GM21529 (cell line): Measurements from ENCODE around the gene MYO1B.

Experiments used
- ATAC-seq: cut with Tn5 transposase; IDR thresholded peaks from one replicate; pipeline ENCODE4 v1.9.1; 2021; ENCODE audit not compliant: unreplicated experiment

The MYO1B gene

GRCh38 chr2:191245046-191245868 lies at the start of gene MYO1B:
TSS of gene MYO1B (plus strand) at chr2:191245404. CDS start at chr2:191276896, 31,492 bp downstream.
- ATAC-seq: peak; percentile 50

- ATAC-seq: no peak
Measured at GRCh38 chr2:191197096-191197495, 48.1 kb upstream of the MYO1B start.

DNA sequence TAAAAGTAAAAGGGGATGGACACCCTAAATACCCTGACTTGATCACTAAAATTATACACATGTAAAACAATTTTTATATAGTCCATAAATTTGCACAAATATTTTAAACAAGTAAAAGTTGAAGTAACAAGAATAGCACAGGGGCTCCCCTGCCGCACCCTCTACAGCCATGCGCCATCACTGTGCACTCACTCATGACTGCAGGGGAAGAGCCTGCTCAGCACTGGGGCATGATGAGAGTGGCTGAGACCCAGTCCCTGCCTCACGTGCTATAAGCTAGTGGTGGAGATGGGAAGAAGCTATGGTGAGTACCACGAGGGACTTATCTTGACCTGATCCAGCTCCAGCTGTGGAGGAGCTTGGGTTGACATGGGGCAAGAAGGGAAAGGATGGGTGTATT lies 46.9 kb upstream of the MYO1B start:
- no peak for ATAC-seq

GRCh38 chr2:191199929-191200512 lies 45.2 kb upstream of the MYO1B start:
- ATAC-seq: no peak

DNA sequence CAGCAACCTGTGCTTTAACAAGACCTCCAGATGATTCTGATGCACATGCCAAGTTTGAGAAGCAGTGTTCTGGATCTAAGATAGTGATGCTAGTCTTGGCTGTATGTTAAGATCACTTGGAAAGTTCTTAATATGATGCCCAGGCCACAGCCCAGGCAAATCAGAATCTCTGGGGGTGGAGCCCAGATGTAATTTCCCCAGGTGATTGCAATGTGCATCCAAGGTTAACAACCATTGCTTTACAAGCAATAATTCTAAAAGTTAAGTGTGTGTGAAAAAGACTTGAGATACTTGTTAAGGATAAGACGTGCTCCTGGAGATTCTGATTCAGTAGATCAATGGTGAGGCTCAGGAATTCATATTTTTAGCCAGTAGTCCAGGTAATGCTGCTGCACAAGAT lies 44.3 kb upstream of the MYO1B start:
- no peak for ATAC-seq

DNA sequence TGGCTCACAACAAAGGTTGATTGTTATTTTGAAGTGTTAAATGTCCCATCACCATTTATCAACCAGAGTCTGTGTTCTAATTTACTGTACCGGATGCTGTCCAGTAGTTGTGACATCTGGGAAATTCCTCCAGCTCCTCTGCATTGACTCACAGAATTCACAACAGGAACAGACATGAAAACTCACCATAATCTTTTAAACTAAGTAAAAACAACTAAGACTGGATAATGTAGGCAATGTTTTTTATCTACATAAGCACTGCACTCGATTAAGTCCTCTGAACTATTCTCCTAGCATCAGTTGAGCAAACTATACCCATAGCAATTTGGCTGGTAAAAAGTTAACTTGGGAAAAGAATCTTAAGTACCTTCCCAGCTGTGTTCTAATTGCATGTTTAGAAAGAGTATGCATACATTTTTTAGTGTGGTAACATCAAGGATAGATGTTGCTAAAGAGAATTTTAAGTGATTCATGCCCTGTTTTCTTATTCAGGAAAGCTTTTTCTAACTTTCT lies 42.9 kb upstream of the MYO1B start:
- ATAC-seq: no peak

- no peak for ATAC-seq
Measured at GRCh38 chr2:191202881-191203397, 42.3 kb upstream of the MYO1B start.

DNA sequence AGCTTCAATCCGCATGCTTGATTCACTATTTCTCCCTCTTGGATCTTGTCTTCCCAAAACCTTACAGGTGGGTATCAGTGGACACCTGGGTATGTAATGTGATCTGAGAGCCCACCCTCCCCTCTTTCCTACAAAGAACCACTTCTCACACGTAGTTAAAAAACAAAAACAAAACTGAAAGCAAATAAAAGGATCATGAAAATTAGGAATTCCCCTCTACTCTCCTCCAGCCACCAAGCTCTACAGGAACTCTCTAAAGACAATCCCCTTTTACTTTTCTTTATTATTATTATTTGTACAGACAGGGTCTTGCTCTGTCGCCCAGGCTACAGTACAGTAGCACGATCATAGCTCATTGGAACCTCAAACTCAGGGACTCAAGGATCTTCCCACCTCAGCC lies 40.8 kb upstream of the MYO1B start:
- peak; percentile 76 for ATAC-seq

- ATAC-seq: no peak
Measured at GRCh38 chr2:191206613-191207471, 38.4 kb upstream of the MYO1B start.

DNA sequence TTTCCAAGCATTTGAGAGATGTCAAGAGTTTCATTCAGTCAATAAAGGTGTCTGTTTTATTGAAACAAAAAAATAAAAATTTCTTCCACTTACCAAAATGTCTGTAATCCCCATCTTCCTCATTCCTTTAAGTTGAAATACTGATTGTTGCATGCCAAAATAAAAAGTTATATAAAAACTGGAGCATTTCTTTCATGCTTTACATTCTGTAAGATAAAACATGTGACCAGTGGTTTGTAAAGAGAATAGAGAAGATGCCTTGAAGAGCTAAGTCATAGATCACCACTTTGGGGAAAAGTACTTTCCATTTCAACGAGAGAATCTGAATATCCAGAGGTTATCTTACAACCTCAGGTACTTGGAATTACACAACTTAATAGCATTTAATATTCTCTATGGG lies 35.9 kb upstream of the MYO1B start:
- ATAC-seq: no peak

DNA sequence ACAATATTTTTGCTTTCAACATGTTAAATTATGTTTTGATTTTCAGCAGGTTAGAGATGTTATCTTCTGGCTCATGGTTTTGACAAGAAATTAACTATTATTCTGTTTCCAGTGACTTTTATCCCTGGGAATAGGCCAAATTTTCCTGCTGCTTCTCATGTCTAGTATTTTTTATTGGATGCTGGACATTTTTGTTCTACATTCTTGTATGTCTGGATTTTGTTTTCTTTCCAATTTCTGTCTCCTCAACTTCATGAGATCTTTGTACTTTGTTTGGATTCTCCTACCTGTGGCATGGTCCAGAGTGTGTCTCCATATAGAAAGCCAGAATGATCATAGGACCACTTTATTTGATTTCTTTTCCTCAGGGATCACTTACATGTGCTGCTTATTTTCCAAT lies 33.1 kb upstream of the MYO1B start:
- ATAC-seq: no peak

GRCh38 chr2:191213333-191213732 lies 31.9 kb upstream of the MYO1B start:
- no peak for ATAC-seq

DNA sequence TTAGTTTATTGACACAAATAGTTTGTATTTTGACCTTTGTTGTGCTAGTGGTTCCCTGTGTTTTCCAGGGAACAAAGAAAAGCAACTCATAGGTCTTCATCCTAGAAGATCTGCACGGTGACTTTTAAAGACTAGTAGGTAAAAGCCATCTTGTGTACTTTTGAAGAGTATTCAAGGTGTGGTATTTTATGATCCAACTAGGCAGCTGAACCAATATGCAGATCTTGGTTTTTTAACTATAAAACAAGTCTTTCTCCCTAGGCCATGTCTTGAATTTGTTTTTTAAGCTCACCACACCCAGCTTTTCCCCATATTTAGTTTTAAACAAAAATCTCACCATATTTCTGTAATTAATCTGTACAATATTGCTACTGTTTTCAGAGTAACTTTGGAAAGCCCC lies 30.0 kb upstream of the MYO1B start:
- ATAC-seq: no peak

DNA sequence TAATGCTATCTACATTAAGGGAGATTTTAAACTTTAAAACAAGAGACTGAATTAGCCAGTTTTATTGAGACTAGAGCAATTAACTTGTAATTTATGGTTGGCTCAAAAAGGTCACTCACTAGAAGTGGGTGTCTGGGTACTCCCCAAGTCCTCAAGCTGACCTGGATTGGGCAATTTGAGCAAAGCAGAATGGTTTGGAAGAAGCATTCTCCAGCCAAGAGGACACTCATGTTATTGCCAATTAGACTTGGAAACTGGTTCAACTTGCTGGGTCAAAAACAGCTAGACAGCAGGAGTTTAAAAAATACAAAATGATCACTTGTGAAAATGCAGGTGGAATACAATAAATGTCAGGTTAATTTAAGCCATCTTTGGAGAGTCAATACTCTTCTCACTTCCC lies 29.5 kb upstream of the MYO1B start:
- ATAC-seq: no peak

- ATAC-seq: no peak
Measured at GRCh38 chr2:191217580-191217979, 27.6 kb upstream of the MYO1B start.

- peak; percentile 57 for ATAC-seq
Measured at GRCh38 chr2:191218292-191218898, 26.8 kb upstream of the MYO1B start.

DNA sequence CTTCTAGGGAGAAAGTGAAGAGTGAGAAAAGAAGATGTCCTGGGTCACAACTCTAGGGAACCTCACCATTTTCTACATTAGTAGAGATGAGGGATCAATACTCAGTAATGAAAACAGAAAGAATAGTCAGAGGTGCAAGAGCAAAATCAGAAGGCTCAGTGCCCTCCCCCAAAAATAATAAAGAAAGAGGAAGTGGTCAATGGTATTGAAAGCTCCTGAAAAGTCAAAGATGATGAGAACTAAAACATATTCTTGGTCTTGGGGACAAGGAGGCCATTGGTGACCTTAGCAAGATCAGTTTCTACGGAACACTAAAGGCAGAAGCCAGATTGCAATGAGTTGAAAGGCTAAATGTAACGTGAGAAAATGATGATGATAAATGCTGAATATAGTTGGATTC lies 24.5 kb upstream of the MYO1B start:
- peak; percentile 56 for ATAC-seq

GRCh38 chr2:191221666-191222065 lies 23.5 kb upstream of the MYO1B start:
- no peak for ATAC-seq

DNA sequence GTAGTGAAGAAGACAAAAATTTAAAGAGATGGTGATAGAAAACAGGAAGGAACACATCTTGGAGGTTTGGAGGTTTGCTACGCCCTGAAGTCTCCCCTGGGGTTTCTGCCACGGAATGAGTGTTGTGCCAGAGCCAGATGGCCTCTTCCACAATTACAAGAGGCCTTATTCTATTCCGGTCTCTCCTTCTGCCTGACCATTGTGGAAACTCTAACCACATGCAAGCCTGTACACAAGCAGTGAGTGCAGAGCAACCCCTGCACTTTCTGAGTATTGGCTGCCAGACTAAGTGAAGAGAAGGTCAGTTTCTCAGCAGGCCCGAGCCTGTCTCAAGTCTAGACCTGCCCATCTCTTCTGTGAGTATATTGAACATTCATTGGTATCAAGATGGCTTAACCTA lies 22.7 kb upstream of the MYO1B start:
- ATAC-seq: no peak

DNA sequence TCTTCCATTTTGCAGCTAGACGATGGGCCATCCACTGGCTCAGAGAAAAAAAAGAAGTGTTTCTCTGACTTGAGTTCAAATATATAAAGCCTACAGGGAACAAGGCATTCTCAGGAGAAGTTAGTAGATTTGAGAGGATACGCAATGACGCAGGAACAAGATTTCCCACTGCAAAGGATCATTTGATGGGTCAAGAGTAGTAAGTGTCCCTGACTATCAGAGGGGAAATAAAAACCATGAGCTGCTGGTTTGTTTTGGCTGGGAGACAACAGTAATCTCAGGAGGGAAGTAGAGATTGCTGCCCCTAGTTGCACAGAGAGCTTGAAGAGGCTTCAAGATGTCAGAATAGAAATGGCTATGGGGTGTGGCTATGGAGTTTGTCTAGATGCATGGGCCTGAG lies 22.3 kb upstream of the MYO1B start:
- no peak for ATAC-seq

- no peak for ATAC-seq
Measured at GRCh38 chr2:191225126-191225525, 20.1 kb upstream of the MYO1B start.
